Mucosa of descending colon (tissue), 3 donors: Measurements from ENCODE around the gene ANP32B. TPM values are rescaled to one million over a fixed set of nuclear protein-coding genes. Genes with fewer than 3 reads are reported as not detected.

ENCODE experiments used
- ATAC-seq: fragments of 200-7000 bp; cut with Tn5 transposase; one replicate; pipeline ENCODE4 v1.9.1; 2020; ENCODE audit warnings: mild to moderate bottlenecking, moderate library complexity
- DNase-seq, 3 donors: peaks; one replicate each; pipeline ENCODE4 v3.0.0-alpha.2; 2020
- H3K36me3 ChIP-seq: fragments of 200-600 bp; one replicate; pipeline ENCODE4 v1.8.0; 2021; ENCODE audit warnings: low read depth, mild to moderate bottlenecking
- H3K4me1 ChIP-seq: fragments of 200-600 bp; one replicate; pipeline ENCODE4 v1.8.0; 2021; ENCODE audit warnings: low read depth, mild to moderate bottlenecking
- H3K4me3 ChIP-seq: fragments of 200-600 bp; one replicate; pipeline ENCODE4 v1.8.0; 2021; ENCODE audit warnings: mild to moderate bottlenecking
- H3K9me3 ChIP-seq: fragments of 200-600 bp; one replicate; pipeline ENCODE4 v1.8.0; 2021; ENCODE audit warnings: mild to moderate bottlenecking
- intact Hi-C, 2 donors: fragments of 100-400 bp; cut with DNase I in 1 of 2; cut with micrococcal nuclease in 1 of 2; formaldehyde crosslinking; loops; one replicate each; pipeline versions ENCODE4 v1.11.0 to v1.11.1; 2022; cut with DNase I, micrococcal nuclease
- total RNA-seq, 3 donors: library from RNA; stranded (reverse); fragmentation: NEBNext Ultra II Directional in 2 of 3; extraction: Animal tissue kit (Norgen Biotek cat#: 25700) in 2 of 3; gene quantifications; one replicate each; pipeline versions ENCODE4 v1.2.1 to v1.2.4, GENCODE V29; 2021 to 2023
- TF ChIP-seq, protein P1 (sequence below): fragments of 200-600 bp; IDR thresholded peaks from one replicate; pipeline ENCODE4 v1.8.0; 2022; ENCODE audit warnings: antibody characterized with exemption, mild to moderate bottlenecking
- donor health status: DM: no; HTN: no; CAD: no; lungs with moderate emphysema.
- donor health status: DM: no; HTN: no; CAD: no.
- donor health status: DM: no; HTN: yes; CAD: no.

The ANP32B gene
- total RNA-seq, 3 donors from 2014 or later, result 121 to 129 (median 125) TPM

DNA sequence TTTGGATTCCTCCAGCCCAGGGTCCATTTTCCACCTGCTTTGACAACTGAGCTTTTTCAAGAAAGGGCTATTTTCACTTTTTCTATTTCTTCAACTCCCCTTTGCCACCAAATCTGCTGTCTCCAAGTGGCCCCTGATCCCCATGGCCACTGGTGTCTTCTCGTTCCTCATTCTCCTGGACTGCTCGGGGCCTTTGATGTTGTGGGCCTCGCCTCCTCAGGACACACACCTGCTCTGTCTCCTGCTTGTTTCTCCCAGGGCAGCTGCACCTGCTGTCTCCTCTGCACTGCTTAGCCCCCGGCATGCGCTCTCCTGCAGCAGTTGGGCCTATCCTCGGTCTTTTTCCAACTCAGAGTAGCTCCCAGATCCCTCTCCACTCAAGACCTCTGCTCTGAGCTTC is 57.1 kb downstream of the ANP32B start:
- Histone ChIP-seq H3K9me3 (no peaks in the 10 kb centered on the region), H3K36me3 (no peaks in the 10 kb centered on the region), H3K4me3 (no peak overlapping the region), H3K4me1 (peaks cover 6% of the 10 kb centered on the region)
- DNase-seq, result no peak
- intact Hi-C loops, result no loop called here
- TF ChIP-seq, protein P1, sequence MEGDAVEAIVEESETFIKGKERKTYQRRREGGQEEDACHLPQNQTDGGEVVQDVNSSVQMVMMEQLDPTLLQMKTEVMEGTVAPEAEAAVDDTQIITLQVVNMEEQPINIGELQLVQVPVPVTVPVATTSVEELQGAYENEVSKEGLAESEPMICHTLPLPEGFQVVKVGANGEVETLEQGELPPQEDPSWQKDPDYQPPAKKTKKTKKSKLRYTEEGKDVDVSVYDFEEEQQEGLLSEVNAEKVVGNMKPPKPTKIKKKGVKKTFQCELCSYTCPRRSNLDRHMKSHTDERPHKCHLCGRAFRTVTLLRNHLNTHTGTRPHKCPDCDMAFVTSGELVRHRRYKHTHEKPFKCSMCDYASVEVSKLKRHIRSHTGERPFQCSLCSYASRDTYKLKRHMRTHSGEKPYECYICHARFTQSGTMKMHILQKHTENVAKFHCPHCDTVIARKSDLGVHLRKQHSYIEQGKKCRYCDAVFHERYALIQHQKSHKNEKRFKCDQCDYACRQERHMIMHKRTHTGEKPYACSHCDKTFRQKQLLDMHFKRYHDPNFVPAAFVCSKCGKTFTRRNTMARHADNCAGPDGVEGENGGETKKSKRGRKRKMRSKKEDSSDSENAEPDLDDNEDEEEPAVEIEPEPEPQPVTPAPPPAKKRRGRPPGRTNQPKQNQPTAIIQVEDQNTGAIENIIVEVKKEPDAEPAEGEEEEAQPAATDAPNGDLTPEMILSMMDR, result no peak
- peak; percentile 68 for ATAC-seq

DNA sequence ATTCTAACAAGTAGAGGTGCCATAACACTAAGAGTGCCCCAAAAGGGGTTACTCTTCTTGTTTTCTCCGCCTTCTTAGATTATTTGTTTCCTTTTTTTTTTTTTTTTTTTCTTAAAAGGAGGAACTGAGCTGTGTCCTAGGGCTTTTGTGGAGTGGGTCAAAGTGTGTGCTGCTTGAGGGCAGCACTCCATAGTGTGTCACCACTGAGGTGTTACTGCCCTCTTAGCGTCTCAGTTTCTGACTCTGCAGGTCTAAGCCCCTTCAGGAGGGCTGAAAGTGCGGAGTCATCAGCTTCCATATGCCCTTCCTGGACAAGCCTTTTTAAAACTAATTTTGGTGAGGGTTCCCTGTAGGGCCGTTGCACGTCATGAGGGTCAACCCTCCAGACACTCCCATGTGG is 60.8 kb downstream of the ANP32B start:
- intact Hi-C loops, result no loop called here
- H3K4me3 ChIP-seq, result no peak overlapping the region
- TF ChIP-seq, protein P1, result no peak
- no peaks in the 10 kb centered on the region for H3K36me3 ChIP-seq
- no peak for DNase-seq
- H3K9me3 ChIP-seq, result no peaks in the 10 kb centered on the region
- no peak for ATAC-seq
- peaks cover 1% of the 10 kb centered on the region for H3K4me1 ChIP-seq

DNA sequence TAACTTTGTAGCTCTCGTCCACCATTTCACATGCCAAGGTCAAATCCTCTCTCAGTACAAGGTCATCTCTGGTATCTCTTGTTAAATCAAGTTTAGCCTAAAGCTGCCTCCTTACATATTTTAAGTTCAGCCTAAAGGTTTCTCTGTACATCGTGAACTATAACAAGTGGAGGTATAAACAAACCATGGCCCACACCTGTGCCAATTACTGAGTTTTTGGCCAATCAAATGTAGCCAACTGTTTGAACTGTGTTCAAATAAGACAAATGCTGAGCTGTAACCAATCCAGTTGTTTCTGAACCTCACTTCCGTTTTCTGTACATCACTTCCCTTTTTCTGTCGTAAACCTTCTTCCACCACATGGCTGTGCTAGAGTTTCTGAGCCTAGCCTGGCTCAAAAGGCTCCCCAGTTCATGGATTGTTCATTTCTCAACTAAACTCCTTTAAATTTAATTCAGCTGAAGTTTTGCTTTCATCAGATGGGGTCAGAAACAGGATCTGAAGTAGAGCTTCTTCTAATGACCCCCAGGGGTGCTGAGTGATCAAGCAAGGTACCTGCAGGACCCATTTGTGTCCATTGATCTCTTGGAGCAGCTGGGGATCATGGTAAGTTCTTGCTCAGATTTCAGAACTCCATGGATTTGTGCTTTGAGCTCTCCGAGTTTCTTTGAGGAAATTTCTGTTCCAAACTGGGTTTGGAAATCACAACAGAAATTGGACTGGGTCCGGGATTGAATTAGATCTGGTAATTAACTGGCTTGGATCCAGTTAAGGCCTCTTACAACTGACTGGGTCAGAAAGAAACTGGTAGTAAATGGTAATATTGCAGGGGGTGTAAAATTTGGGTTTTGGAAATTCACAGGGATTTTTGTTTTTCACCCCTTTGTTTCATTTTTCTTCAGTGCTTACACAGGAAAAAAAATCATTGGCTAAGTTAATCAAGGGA is 62.4 kb downstream of the ANP32B start:
- ATAC-seq, result peak; percentile 76

DNA sequence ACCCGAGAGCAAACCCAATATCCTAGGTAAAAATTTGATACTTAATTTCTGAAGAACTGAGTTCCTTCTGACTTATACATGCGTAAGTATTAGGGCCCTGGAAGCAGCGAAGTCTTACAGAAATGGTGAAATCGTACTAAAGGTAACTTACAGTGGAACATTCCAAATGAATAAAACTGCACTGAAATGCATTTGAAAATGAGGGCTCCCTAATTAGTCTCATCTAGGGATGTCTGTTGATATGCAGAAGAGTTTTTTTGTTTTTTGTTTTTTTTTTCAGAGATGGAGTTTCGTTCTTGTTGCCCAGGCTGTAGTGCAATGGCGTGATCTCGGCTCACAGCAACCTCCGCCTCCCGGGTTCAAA is 63.0 kb downstream of the ANP32B start:
- intact Hi-C loops, result no loop called here
- DNase-seq (no peak), ATAC-seq (no peak)
- H3K36me3 ChIP-seq, result no peaks in the 10 kb centered on the region
- H3K4me3 ChIP-seq, result no peak overlapping the region
- no peaks in the 10 kb centered on the region for H3K9me3 ChIP-seq
- TF ChIP-seq, protein P1, result no peak
- H3K4me1 ChIP-seq, result no peaks in the 10 kb centered on the region

More for the DNA sequence above, 62.4 kb downstream of the ANP32B start:
- TF ChIP-seq, protein P1, result no peak
- intact Hi-C loops, result no loop called here
- Histone ChIP-seq H3K36me3 (no peaks in the 10 kb centered on the region), H3K9me3 (no peaks in the 10 kb centered on the region), H3K4me3 (no peak overlapping the region), H3K4me1 (no peaks in the 10 kb centered on the region)
- no peak for DNase-seq

DNA sequence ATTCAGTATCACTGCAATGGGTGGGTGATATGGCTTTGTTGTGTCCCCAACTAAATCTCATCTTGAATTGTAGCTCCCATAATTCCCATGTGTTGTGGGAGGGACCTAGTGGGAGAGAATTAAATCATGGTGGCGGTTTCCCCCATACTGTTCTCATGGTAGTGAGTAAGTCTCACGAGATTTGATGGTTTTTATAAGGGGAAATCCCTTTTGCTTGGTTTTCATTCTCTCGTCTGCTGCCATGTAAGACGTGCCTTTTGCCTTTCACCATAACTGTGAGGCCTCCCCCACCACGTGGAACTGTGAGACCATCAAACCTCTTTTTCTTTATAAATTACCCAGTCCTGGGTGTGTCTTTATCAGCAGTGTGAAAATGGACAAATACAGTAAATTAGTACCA is 63.9 kb downstream of the ANP32B start:
- no peak overlapping the region for H3K4me3 ChIP-seq
- H3K9me3 ChIP-seq, result no peaks in the 10 kb centered on the region
- TF ChIP-seq, protein P1, result no peak
- intact Hi-C loops, result no loop called here
- DNase-seq, result no peak
- H3K36me3 ChIP-seq, result no peaks in the 10 kb centered on the region
- no peak for ATAC-seq
- no peaks in the 10 kb centered on the region for H3K4me1 ChIP-seq
